WTC11 (cell line): ENCODE results near the gene GPI. TPM values are rescaled to one million over a fixed set of nuclear protein-coding genes. Genes with fewer than 3 reads are reported as not detected.

ENCODE experiments used
- ATAC-seq: fragments of 200-7000 bp; cut with Tn5 transposase; 2 replicates; pipeline ENCODE4 v1.10.0; 2021; ENCODE audit warnings: mild to moderate bottlenecking, moderate library complexity
- CTCF ChIA-PET: fragments of 300-600 bp; sonication (Branson Sonifier 250); formaldehyde crosslinking; loops from one replicate; lab custom pipeline; 2021; ENCODE audit warnings: antibody characterized with exemption; lab: Charles Lee
- POLR2A ChIA-PET: fragments of 350-600 bp; sonication (Branson Sonifier 250); formaldehyde crosslinking; loops from one replicate; lab custom pipeline; 2021; ENCODE audit warnings: antibody characterized with exemption; lab: Charles Lee
- DNase-seq: peaks from one replicate; pipeline ENCODE4 v3.0.0; 2021; ENCODE audit warnings: low spot score
- H3K27ac Mint-ChIP-seq: 2 replicates; pipeline ENCODE4 v1.8.0; 2021; ENCODE audit warnings: mixed read lengths
- H3K27me3 Mint-ChIP-seq: 2 replicates; pipeline ENCODE4 v1.8.0; 2021; ENCODE audit warnings: low read depth, mild to moderate bottlenecking, moderate library complexity, mixed read lengths
- H3K36me3 Mint-ChIP-seq: 2 replicates; pipeline ENCODE4 v1.8.0; 2021; ENCODE audit warnings: mixed read lengths
- H3K4me1 Mint-ChIP-seq: 2 replicates; pipeline ENCODE4 v1.8.0; 2022; ENCODE audit warnings: mixed read lengths
- H3K4me3 Mint-ChIP-seq: 2 replicates; pipeline ENCODE4 v1.8.0; 2021; ENCODE audit warnings: mild to moderate bottlenecking, moderate library complexity, mixed read lengths
- H3K9me3 Mint-ChIP-seq: 2 replicates; pipeline ENCODE4 v1.8.0; 2021; ENCODE audit warnings: mixed read lengths
- ATF3 ChIP-seq: sonication (generic); formaldehyde crosslinking; conservative IDR thresholded peaks from 2 replicates; pipeline ENCODE4 v1.8.1; 2022; ENCODE audit warnings: mild to moderate bottlenecking, missing genetic modification reagents
- EMX1 ChIP-seq: fragments of 250-450 bp; sonication (Bioruptor Pico); IDR thresholded peaks from 2 replicates; pipeline ENCODE4 v1.8.0; 2021; ENCODE audit warnings: mild to moderate bottlenecking
- ETV6 ChIP-seq: sonication (generic); formaldehyde crosslinking; IDR thresholded peaks from 2 replicates; pipeline ENCODE4 v1.8.1; 2022; ENCODE audit warnings: mild to moderate bottlenecking, missing genetic modification reagents
- FOXJ3 ChIP-seq: sonication (generic); formaldehyde crosslinking; IDR thresholded peaks from 2 replicates; pipeline ENCODE4 v1.9.0; 2021; ENCODE audit warnings: missing genetic modification reagents, mild to moderate bottlenecking, borderline replicate concordance
- FOXK1 ChIP-seq: sonication (generic); formaldehyde crosslinking; IDR thresholded peaks from 2 replicates; pipeline ENCODE4 v1.8.0; 2022; ENCODE audit warnings: mild to moderate bottlenecking, moderate library complexity, missing genetic modification reagents
- FOXP1 ChIP-seq: sonication (generic); formaldehyde crosslinking; IDR thresholded peaks from 2 replicates; pipeline ENCODE4 v1.8.0; 2022; ENCODE audit warnings: missing genetic modification reagents, mild to moderate bottlenecking, moderate library complexity, borderline replicate concordance
- IRF2 ChIP-seq: sonication (generic); formaldehyde crosslinking; IDR thresholded peaks from 2 replicates; pipeline ENCODE4 v1.8.0; 2022; ENCODE audit warnings: low read depth, missing genetic modification reagents, borderline replicate concordance
- JAZF1 ChIP-seq: fragments of 250-450 bp; sonication (Bioruptor Pico); IDR thresholded peaks from 2 replicates; pipeline ENCODE4 v1.9.0; 2021; ENCODE audit warnings: moderate library complexity, mild to moderate bottlenecking, inconsistent platforms
- KAT7 ChIP-seq: sonication (generic); formaldehyde crosslinking; IDR thresholded peaks from 2 replicates; pipeline ENCODE4 v1.8.1; 2023; ENCODE audit warnings: missing genetic modification reagents, mild to moderate bottlenecking, borderline replicate concordance
- NR1H2 ChIP-seq: sonication (generic); formaldehyde crosslinking; IDR thresholded peaks from 2 replicates; pipeline ENCODE4 v1.9.0; 2021; ENCODE audit warnings: mild to moderate bottlenecking, moderate library complexity, missing genetic modification reagents
- SMAD3 ChIP-seq: sonication (generic); formaldehyde crosslinking; IDR thresholded peaks from 2 replicates; pipeline ENCODE4 v1.8.0; 2022; ENCODE audit warnings: missing genetic modification reagents, mild to moderate bottlenecking, borderline replicate concordance
- USF1 ChIP-seq: sonication (generic); formaldehyde crosslinking; IDR thresholded peaks from 2 replicates; pipeline ENCODE4 v1.8.0; 2022; ENCODE audit warnings: mild to moderate bottlenecking, missing genetic modification reagents
- ZBTB21 ChIP-seq: sonication (generic); formaldehyde crosslinking; IDR thresholded peaks from 2 replicates; pipeline ENCODE4 v1.8.1; 2023; ENCODE audit warnings: mild to moderate bottlenecking, missing genetic modification reagents, borderline replicate concordance
- ZNF121 ChIP-seq: sonication (generic); formaldehyde crosslinking; IDR thresholded peaks from 2 replicates; pipeline ENCODE4 v1.8.0; 2023; ENCODE audit warnings: missing genetic modification reagents
- ZNF263 ChIP-seq: sonication (generic); formaldehyde crosslinking; IDR thresholded peaks from 2 replicates; pipeline ENCODE4 v1.8.1; 2022; ENCODE audit warnings: low read depth, mild to moderate bottlenecking, moderate library complexity, missing genetic modification reagents
- ZNF281 ChIP-seq: sonication (generic); formaldehyde crosslinking; IDR thresholded peaks from 2 replicates; pipeline ENCODE4 v1.8.0; 2023; ENCODE audit warnings: mild to moderate bottlenecking, missing genetic modification reagents
- ZNF317 ChIP-seq: sonication (generic); formaldehyde crosslinking; IDR thresholded peaks from 2 replicates; pipeline ENCODE4 v1.8.1; 2023; ENCODE audit warnings: low read depth, mild to moderate bottlenecking, moderate library complexity, missing genetic modification reagents, borderline replicate concordance
- ZNF671 ChIP-seq: fragments of 250-450 bp; sonication (Bioruptor Pico); IDR thresholded peaks from 2 replicates; pipeline ENCODE4 v1.8.0; 2021; ENCODE audit warnings: mild to moderate bottlenecking
- total RNA-seq: library from RNA; stranded (reverse); gene quantifications from 3 replicates; pipeline ENCODE4 v1.2.3, GENCODE V29; 2021
- TF ChIP-seq, protein P1 (sequence below): sonication (generic); formaldehyde crosslinking; IDR thresholded peaks from 2 replicates; pipeline ENCODE4 v1.8.0; 2022; ENCODE audit warnings: mild to moderate bottlenecking, missing genetic modification reagents
- TF ChIP-seq, protein P2 (sequence below): sonication (generic); formaldehyde crosslinking; IDR thresholded peaks from 2 replicates; pipeline ENCODE4 v1.8.0; 2023; ENCODE audit warnings: missing genetic modification reagents
- TF ChIP-seq, protein P3 (sequence below): sonication (generic); formaldehyde crosslinking; IDR thresholded peaks from 2 replicates; pipeline ENCODE4 v1.8.1; 2023; ENCODE audit warnings: mild to moderate bottlenecking, missing genetic modification reagents
- TF ChIP-seq, protein P4 (sequence below): sonication (generic); formaldehyde crosslinking; IDR thresholded peaks from 2 replicates; pipeline ENCODE4 v1.8.0; 2022; ENCODE audit warnings: mild to moderate bottlenecking, missing genetic modification reagents

GPI gene
- total RNA-seq, 1 experiment from 2014 or later, result 389 TPM

GRCh38 chr19:34365463-34366401 is 736 bp downstream of the GPI start (continued):
- no peak; the same call in 1 of the 2 replicates for TF ChIP-seq ETV6 (CRISPR knock-in tag)
- no peak for TF ChIP-seq ZBTB21 (CRISPR knock-in tag)
- no peak for TF ChIP-seq JAZF1 (CRISPR knock-in tag)
- no peak; the same call in 1 of the 2 replicates for TF ChIP-seq KAT7 (CRISPR knock-in tag)

DNA sequence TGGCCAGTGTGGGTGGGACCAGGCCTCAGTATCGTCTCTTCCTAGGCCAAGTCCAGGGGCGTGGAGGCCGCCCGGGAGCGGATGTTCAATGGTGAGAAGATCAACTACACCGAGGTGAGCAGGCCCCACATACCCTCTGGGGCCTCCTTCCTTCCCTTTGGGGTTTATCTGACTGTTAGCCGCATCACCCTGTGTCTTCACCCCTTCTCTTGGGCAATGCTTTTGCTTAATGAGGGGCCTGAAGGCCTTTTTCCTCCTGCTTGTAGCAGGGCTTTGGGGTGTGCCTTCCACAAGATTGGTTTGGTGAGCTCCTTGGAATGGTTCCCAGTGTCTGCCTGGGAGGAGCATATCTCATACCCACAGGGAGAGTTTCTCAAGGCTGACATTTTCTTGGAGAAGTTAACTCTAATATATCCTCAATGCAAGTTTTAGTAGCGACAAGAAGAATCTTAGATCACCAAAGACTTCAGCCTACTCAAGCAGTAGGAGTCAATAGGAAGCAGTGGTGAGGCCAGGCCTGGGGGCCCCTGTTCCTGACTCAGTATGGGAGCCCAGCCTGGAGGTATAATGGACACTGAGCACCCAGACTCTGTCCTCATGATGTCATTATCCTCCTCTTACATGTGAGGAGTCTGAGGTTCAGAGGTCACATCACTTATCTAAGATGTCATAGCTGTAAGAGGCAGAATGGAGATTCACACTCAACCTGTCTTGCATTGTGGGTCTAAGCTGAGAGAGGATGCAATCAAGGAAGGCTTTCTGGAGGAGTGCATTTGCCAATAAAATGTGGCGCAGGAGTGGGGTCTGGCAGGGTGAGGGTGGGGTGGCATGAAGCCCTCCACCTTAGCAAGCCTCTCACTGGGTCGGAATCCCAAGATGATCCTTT is 2.0 kb downstream of the GPI start:
- Mint-ChIP-seq H3K36me3 (peaks cover 49% of the 10 kb centered on the region), H3K27ac (no peak overlapping the region), H3K4me1 (peaks cover 35% of the 10 kb centered on the region), H3K27me3 (no peaks in the 10 kb centered on the region), H3K9me3 (no peaks in the 10 kb centered on the region), H3K4me3 (peak overlapping the region; percentile 98)
- no peak for DNase-seq
- ChIA-PET CTCF (interaction anchor here (1.2 kb wide), 1 partner anchor 472 kb away, joined by 3 read pairs; no protein-coding TSS in a partner anchor), POLR2A (no interaction called here)
- ATAC-seq, result no peak
- TF ChIP-seq FOXP1 (CRISPR knock-in tag) (no peak), ZNF121 (CRISPR knock-in tag) (no peak), NR1H2 (no peak), USF1 (no peak), ZNF263 (CRISPR knock-in tag) (no peak), ETV6 (CRISPR knock-in tag) (no peak), SMAD3 (no peak), ZNF317 (no peak), ZNF671 (CRISPR knock-in tag) (no peak), ZNF281 (CRISPR knock-in tag) (no peak), EMX1 (CRISPR knock-in tag) (no peak), FOXK1 (no peak), JAZF1 (CRISPR knock-in tag) (no peak), FOXJ3 (CRISPR knock-in tag) (no peak), ATF3 (CRISPR knock-in tag) (no peak), IRF2 (CRISPR knock-in tag) (no peak)
- TF ChIP-seq, protein P1, sequence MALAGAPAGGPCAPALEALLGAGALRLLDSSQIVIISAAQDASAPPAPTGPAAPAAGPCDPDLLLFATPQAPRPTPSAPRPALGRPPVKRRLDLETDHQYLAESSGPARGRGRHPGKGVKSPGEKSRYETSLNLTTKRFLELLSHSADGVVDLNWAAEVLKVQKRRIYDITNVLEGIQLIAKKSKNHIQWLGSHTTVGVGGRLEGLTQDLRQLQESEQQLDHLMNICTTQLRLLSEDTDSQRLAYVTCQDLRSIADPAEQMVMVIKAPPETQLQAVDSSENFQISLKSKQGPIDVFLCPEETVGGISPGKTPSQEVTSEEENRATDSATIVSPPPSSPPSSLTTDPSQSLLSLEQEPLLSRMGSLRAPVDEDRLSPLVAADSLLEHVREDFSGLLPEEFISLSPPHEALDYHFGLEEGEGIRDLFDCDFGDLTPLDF (CRISPR knock-in tag), result no peak
- TF ChIP-seq, protein P2, sequence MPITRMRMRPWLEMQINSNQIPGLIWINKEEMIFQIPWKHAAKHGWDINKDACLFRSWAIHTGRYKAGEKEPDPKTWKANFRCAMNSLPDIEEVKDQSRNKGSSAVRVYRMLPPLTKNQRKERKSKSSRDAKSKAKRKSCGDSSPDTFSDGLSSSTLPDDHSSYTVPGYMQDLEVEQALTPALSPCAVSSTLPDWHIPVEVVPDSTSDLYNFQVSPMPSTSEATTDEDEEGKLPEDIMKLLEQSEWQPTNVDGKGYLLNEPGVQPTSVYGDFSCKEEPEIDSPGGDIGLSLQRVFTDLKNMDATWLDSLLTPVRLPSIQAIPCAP, result no peak
- TF ChIP-seq, protein P3, sequence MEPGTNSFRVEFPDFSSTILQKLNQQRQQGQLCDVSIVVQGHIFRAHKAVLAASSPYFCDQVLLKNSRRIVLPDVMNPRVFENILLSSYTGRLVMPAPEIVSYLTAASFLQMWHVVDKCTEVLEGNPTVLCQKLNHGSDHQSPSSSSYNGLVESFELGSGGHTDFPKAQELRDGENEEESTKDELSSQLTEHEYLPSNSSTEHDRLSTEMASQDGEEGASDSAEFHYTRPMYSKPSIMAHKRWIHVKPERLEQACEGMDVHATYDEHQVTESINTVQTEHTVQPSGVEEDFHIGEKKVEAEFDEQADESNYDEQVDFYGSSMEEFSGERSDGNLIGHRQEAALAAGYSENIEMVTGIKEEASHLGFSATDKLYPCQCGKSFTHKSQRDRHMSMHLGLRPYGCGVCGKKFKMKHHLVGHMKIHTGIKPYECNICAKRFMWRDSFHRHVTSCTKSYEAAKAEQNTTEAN (CRISPR knock-in tag), result no peak
- TF ChIP-seq, protein P4, sequence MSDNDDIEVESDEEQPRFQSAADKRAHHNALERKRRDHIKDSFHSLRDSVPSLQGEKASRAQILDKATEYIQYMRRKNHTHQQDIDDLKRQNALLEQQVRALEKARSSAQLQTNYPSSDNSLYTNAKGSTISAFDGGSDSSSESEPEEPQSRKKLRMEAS (CRISPR knock-in tag), result no peak
